ENCODE data around the gene FADD. TPM values are rescaled to one million over a fixed set of nuclear protein-coding genes. Genes with fewer than 3 reads are reported as not detected.

The FADD gene
- total RNA-seq, 1 donor from 2014 or later: 20.0 TPM

- Mint-ChIP-seq H3K27me3 (peaks cover 11% of the 10 kb centered on the region), H3K4me1 (ENCODE audit: low read depth) (no peaks in the 10 kb centered on the region), H3K9me3 (ENCODE audit: low read depth) (no peaks in the 10 kb centered on the region), H3K4me3 (ENCODE audit: low read depth) (no peak overlapping the region), H3K27ac (no peak overlapping the region), H3K36me3 (ENCODE audit: insufficient read depth) (no peaks in the 10 kb centered on the region)
- TF ChIP-seq, protein P1, sequence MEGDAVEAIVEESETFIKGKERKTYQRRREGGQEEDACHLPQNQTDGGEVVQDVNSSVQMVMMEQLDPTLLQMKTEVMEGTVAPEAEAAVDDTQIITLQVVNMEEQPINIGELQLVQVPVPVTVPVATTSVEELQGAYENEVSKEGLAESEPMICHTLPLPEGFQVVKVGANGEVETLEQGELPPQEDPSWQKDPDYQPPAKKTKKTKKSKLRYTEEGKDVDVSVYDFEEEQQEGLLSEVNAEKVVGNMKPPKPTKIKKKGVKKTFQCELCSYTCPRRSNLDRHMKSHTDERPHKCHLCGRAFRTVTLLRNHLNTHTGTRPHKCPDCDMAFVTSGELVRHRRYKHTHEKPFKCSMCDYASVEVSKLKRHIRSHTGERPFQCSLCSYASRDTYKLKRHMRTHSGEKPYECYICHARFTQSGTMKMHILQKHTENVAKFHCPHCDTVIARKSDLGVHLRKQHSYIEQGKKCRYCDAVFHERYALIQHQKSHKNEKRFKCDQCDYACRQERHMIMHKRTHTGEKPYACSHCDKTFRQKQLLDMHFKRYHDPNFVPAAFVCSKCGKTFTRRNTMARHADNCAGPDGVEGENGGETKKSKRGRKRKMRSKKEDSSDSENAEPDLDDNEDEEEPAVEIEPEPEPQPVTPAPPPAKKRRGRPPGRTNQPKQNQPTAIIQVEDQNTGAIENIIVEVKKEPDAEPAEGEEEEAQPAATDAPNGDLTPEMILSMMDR (IDR thresholded peaks at IDR 0.05; ENCODE audit: unreplicated experiment): no peak
- DNase-seq (ENCODE audit: low spot score, unreplicated experiment): no peak
These were observed 43.2 kb upstream of the FADD start for GRCh38 chr11:70159627-70160570.

- Mint-ChIP-seq H3K27me3 (peaks cover 6% of the 10 kb centered on the region), H3K9me3 (ENCODE audit: low read depth) (no peaks in the 10 kb centered on the region), H3K36me3 (ENCODE audit: insufficient read depth) (no peaks in the 10 kb centered on the region), H3K4me3 (ENCODE audit: low read depth) (no peak overlapping the region), H3K27ac (no peak overlapping the region), H3K4me1 (ENCODE audit: low read depth) (no peaks in the 10 kb centered on the region)
- TF ChIP-seq, protein P1 (IDR thresholded peaks at IDR 0.05; ENCODE audit: unreplicated experiment): no peak
- no peak for DNase-seq (ENCODE audit: low spot score, unreplicated experiment)
These were observed 42.0 kb upstream of the FADD start for GRCh38 chr11:70161043-70161625.

- Mint-ChIP-seq H3K9me3 (ENCODE audit: low read depth) (no peaks in the 10 kb centered on the region), H3K4me1 (ENCODE audit: low read depth) (no peaks in the 10 kb centered on the region), H3K36me3 (ENCODE audit: insufficient read depth) (no peaks in the 10 kb centered on the region), H3K27me3 (peaks cover 18% of the 10 kb centered on the region), H3K4me3 (ENCODE audit: low read depth) (no peak overlapping the region), H3K27ac (no peak overlapping the region)
- no peak for DNase-seq (ENCODE audit: low spot score, unreplicated experiment)
- TF ChIP-seq, protein P1 (IDR thresholded peaks at IDR 0.05; ENCODE audit: unreplicated experiment): no peak
These were observed 38.4 kb upstream of the FADD start for GRCh38 chr11:70164705-70165104.

GRCh38 chr11:70167120-70167519, 36.0 kb upstream of the FADD start:
- H3K27me3 Mint-ChIP-seq: peaks cover 18% of the 10 kb centered on the region
- no peaks in the 10 kb centered on the region for H3K4me1 Mint-ChIP-seq (ENCODE audit: low read depth)
- no peaks in the 10 kb centered on the region for H3K9me3 Mint-ChIP-seq (ENCODE audit: low read depth)
- no peak overlapping the region for H3K4me3 Mint-ChIP-seq (ENCODE audit: low read depth)
- H3K36me3 Mint-ChIP-seq (ENCODE audit: insufficient read depth): no peaks in the 10 kb centered on the region
- H3K27ac Mint-ChIP-seq: no peak overlapping the region
- no peak for DNase-seq (ENCODE audit: low spot score, unreplicated experiment)
- TF ChIP-seq, protein P1 (IDR thresholded peaks at IDR 0.05; ENCODE audit: unreplicated experiment): no peak

DNA sequence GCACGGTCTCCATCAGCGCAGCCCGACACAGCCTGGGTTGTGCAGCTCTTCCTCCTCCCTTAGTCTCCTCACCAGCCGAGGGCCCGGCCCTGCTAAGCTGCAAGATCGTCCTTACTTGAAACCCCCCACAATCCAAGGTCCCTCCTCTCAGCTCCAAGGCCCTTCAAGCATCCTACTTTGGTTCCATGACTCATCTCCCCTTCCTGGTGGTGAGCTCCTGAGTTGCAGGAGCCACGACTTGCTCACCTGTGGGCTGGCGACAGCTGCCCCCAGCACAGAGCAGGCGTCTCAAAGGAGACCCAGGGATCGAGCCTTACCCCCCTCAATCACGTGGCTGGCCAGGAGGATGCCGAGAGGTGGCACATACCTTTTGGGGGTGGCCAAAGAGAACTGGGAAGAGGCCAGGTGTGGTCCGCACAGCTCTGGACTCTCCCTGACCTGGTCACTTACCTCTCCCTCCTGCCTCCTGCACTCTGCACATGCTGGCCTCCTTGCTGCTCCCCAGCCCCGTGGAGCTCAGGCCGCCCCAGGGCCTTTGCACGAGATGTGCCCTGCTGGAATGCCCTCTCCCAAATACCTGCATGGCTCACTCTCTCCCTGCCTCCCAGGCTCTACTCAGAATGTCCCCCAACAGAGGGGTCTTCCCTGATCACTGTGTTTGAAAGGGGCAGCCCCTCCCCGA, 35.2 kb upstream of the FADD start:
- peaks cover 19% of the 10 kb centered on the region for H3K27me3 Mint-ChIP-seq
- no peaks in the 10 kb centered on the region for H3K4me1 Mint-ChIP-seq (ENCODE audit: low read depth)
- no peak overlapping the region for H3K4me3 Mint-ChIP-seq (ENCODE audit: low read depth)
- H3K9me3 Mint-ChIP-seq (ENCODE audit: low read depth): no peaks in the 10 kb centered on the region
- H3K36me3 Mint-ChIP-seq (ENCODE audit: insufficient read depth): no peaks in the 10 kb centered on the region
- no peak overlapping the region for H3K27ac Mint-ChIP-seq
- DNase-seq (ENCODE audit: low spot score, unreplicated experiment): no peak
- TF ChIP-seq, protein P1 (IDR thresholded peaks at IDR 0.05; ENCODE audit: unreplicated experiment): no peak
